WI38 (cell line): ENCODE measurements around the gene R3HDML.
"Not testable (repeated sequence)": the region's sequence is repeated elsewhere in the genome, so short reads cannot be mapped to it uniquely, and the experiment has no call there.

Source experiments
- H3K4me3 ChIP-seq: 2 replicates; pipeline ENCODE4 v1.5.1; 2011; ENCODE audit warnings: low read depth, mild to moderate bottlenecking, control low read depth, low read length
- CTCF ChIP-seq: IDR thresholded peaks from 2 replicates; pipeline ENCODE4 v1.5.1; 2012; ENCODE audit warnings: low read depth, mild to moderate bottlenecking, control low read depth, low read length

The R3HDML gene

GRCh38 chr20:44344723-44345122, 7.9 kb downstream of the R3HDML start:
- no peak for TF ChIP-seq CTCF
- no peak overlapping the region for H3K4me3 ChIP-seq

GRCh38 chr20:44345147-44345546, 8.3 kb downstream of the R3HDML start:
- no peak for TF ChIP-seq CTCF
- H3K4me3 ChIP-seq: no peak overlapping the region

GRCh38 chr20:44345941-44346340, 9.1 kb downstream of the R3HDML start:
- H3K4me3 ChIP-seq: not testable (repeated sequence)

GRCh38 chr20:44348168-44348659, 11.4 kb downstream of the R3HDML start:
- H3K4me3 ChIP-seq: no peak overlapping the region
- no peak for TF ChIP-seq CTCF

- TF ChIP-seq CTCF: no peak
- no peak overlapping the region for H3K4me3 ChIP-seq
Measured at GRCh38 chr20:44349349-44349748, 12.5 kb downstream of the R3HDML start.

- H3K4me3 ChIP-seq: no peak overlapping the region
- TF ChIP-seq CTCF: no peak
Measured at GRCh38 chr20:44350567-44350966, 13.7 kb downstream of the R3HDML start.

- no peak overlapping the region for H3K4me3 ChIP-seq
- TF ChIP-seq CTCF: no peak
Measured at GRCh38 chr20:44354979-44355497, 18.2 kb downstream of the R3HDML start.
